ENCODE results near the gene SLC23A3.

GRCh38 chr2:219184121-219184520, 14.3 kb upstream of the SLC23A3 start:
- no peak for TF ChIP-seq ZNF416 (CRISPR knock-in tag; IDR thresholded peaks at IDR 0.05)
- TF ChIP-seq MXD4 (CRISPR knock-in tag; IDR thresholded peaks at IDR 0.05; ENCODE audit: borderline replicate concordance): no peak
- TF ChIP-seq, protein P1, sequence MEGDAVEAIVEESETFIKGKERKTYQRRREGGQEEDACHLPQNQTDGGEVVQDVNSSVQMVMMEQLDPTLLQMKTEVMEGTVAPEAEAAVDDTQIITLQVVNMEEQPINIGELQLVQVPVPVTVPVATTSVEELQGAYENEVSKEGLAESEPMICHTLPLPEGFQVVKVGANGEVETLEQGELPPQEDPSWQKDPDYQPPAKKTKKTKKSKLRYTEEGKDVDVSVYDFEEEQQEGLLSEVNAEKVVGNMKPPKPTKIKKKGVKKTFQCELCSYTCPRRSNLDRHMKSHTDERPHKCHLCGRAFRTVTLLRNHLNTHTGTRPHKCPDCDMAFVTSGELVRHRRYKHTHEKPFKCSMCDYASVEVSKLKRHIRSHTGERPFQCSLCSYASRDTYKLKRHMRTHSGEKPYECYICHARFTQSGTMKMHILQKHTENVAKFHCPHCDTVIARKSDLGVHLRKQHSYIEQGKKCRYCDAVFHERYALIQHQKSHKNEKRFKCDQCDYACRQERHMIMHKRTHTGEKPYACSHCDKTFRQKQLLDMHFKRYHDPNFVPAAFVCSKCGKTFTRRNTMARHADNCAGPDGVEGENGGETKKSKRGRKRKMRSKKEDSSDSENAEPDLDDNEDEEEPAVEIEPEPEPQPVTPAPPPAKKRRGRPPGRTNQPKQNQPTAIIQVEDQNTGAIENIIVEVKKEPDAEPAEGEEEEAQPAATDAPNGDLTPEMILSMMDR (IDR thresholded peaks at IDR 0.05): no peak
- TF ChIP-seq, protein P2, sequence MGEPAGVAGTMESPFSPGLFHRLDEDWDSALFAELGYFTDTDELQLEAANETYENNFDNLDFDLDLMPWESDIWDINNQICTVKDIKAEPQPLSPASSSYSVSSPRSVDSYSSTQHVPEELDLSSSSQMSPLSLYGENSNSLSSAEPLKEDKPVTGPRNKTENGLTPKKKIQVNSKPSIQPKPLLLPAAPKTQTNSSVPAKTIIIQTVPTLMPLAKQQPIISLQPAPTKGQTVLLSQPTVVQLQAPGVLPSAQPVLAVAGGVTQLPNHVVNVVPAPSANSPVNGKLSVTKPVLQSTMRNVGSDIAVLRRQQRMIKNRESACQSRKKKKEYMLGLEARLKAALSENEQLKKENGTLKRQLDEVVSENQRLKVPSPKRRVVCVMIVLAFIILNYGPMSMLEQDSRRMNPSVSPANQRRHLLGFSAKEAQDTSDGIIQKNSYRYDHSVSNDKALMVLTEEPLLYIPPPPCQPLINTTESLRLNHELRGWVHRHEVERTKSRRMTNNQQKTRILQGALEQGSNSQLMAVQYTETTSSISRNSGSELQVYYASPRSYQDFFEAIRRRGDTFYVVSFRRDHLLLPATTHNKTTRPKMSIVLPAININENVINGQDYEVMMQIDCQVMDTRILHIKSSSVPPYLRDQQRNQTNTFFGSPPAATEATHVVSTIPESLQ (CRISPR knock-in tag; IDR thresholded peaks at IDR 0.05): no peak
- no peak for TF ChIP-seq ATF1 (CRISPR knock-in tag; IDR thresholded peaks at IDR 0.05)
- no peak for TF ChIP-seq IRF1 (CRISPR knock-in tag; IDR thresholded peaks at IDR 0.05)
- no peak for TF ChIP-seq SP1 (CRISPR knock-in tag; conservative IDR thresholded peaks at IDR 0.05)
- TF ChIP-seq GRHL2 (CRISPR knock-in tag; IDR thresholded peaks at IDR 0.05; ENCODE audit: insufficient replicate concordance, severe bottlenecking): no peak
- TF ChIP-seq ESRRA (CRISPR knock-in tag; IDR thresholded peaks at IDR 0.05; ENCODE audit: borderline replicate concordance): no peak
- no peak for TF ChIP-seq NR3C1 (CRISPR knock-in tag; conservative IDR thresholded peaks at IDR 0.05; ENCODE audit: low read depth)
- TF ChIP-seq, protein P3, sequence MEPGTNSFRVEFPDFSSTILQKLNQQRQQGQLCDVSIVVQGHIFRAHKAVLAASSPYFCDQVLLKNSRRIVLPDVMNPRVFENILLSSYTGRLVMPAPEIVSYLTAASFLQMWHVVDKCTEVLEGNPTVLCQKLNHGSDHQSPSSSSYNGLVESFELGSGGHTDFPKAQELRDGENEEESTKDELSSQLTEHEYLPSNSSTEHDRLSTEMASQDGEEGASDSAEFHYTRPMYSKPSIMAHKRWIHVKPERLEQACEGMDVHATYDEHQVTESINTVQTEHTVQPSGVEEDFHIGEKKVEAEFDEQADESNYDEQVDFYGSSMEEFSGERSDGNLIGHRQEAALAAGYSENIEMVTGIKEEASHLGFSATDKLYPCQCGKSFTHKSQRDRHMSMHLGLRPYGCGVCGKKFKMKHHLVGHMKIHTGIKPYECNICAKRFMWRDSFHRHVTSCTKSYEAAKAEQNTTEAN (CRISPR knock-in tag; IDR thresholded peaks at IDR 0.05): no peak
- no peak for TF ChIP-seq NFYB (CRISPR knock-in tag; conservative IDR thresholded peaks at IDR 0.05; ENCODE audit: low read depth)
- no peak for TF ChIP-seq TCF7 (CRISPR knock-in tag; IDR thresholded peaks at IDR 0.05; ENCODE audit: low read depth)
